Stimulated activated CD4-positive, alpha-beta T cell treated with anti-CD3 and anti-CD28 coated beads, Interleukin-1b, Interleukin-23, amount 100 ng/mL, for 24 hours (primary cell): ENCODE data around the gene NBPF19.
"Not testable (repeated sequence)": the region's sequence is repeated elsewhere in the genome, so short reads cannot be mapped to it uniquely, and the experiment has no call there.

Experiments used
- DNase-seq, 4 experiments: peaks; one replicate each; pipeline ENCODE4 v3.0.0-alpha.2; 2020; ENCODE audit warnings: low read depth in 4 of 4, low spot score in 1 of 4

The NBPF19 gene

GRCh38 chr1:149474745-149475144, at the start of gene NBPF19:
Gene NBPF19, plus strand, starts transcription at chr1:149475045. Its CDS starts 888 bp downstream, at chr1:149475933.
- DNase-seq, result not testable (repeated sequence)

- not testable (repeated sequence) for DNase-seq
Measured at GRCh38 chr1:149428317-149428716, 46.5 kb upstream of the NBPF19 start.

DNA sequence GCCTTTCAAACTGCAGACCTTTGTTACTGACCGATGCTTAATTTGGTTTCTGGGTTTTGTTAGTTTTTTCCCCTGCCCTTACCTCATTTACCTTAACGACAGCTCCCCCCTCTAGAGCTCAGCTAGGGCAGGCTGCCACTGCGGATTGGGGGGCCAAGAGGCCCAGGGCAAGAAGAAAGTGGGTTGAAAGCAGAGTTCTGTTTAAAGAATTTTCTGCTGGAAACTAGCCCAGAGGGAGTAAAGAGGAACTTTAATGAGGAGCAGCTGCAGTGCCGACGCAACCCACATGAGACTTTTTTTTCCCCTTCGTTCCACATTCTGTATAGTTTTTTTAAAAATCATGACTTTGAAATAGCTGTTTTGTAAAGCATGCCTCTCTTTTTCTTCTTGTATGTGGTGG, 29.4 kb upstream of the NBPF19 start:
- not testable (repeated sequence) for DNase-seq

DNA sequence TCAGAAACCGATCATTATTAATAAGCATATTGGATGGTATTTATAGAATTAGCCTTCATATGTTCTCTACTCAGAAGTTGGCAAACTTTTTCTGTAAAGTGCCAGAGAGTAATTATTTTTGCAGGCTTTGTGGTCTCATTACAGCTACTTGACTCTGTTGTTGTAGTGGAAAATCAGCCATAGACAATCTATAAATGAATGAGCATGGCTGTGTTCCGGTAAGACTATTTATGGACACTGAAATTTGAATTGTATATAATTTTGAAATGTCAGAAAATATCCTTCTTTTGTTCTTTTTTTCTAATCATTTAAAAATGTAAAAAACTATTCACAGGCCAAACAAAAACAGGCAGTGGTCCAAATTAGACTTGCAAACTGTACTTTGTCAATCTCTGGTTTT, 22.6 kb upstream of the NBPF19 start:
- not testable (repeated sequence) for DNase-seq

GRCh38 chr1:149452652-149453051, 22.2 kb upstream of the NBPF19 start:
- DNase-seq, result not testable (repeated sequence)

GRCh38 chr1:149558350-149558825, 83.5 kb downstream of the NBPF19 start:
- DNase-seq, result peak; percentile 34 to 62 (median 57)

- not testable (repeated sequence) for DNase-seq
Measured at GRCh38 chr1:149561806-149562205, 87.0 kb downstream of the NBPF19 start.

- DNase-seq, result not testable (repeated sequence)
Measured at GRCh38 chr1:149565485-149565884, 90.6 kb downstream of the NBPF19 start.

DNA sequence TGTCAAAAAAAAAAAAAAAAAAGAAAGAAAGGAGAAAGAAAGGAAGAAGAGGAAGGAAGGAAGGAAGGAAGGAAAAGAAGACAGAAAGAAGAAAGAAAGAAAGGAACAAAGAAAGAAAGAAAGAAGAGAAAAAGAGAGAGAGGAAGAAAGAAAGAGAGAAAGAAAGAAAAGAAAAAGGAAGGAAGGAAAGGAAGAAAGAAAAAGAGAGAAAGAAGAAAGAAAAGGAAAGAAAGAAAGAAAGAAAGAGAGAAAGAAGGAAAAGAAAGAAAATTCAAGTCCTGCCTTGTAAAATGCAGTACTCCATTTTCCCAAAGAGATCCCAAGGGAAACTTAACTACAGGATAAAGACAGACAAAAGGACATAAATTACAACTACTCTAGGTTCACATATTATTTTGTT, 97.9 kb downstream of the NBPF19 start:
- not testable (repeated sequence) for DNase-seq

GRCh38 chr1:149585592-149585991, 110.7 kb downstream of the NBPF19 start:
- DNase-seq, result not testable (repeated sequence)
